ENCODE results near the gene ARRB1. TPM values are rescaled to one million over a fixed set of nuclear protein-coding genes. Genes with fewer than 3 reads are reported as not detected.
"Not testable (repeated sequence)": the region's sequence is repeated elsewhere in the genome, so short reads cannot be mapped to it uniquely, and the experiment has no call there.

The ARRB1 gene
- total RNA-seq, 1 donor from 2014 or later, result 16.6 TPM

DNA sequence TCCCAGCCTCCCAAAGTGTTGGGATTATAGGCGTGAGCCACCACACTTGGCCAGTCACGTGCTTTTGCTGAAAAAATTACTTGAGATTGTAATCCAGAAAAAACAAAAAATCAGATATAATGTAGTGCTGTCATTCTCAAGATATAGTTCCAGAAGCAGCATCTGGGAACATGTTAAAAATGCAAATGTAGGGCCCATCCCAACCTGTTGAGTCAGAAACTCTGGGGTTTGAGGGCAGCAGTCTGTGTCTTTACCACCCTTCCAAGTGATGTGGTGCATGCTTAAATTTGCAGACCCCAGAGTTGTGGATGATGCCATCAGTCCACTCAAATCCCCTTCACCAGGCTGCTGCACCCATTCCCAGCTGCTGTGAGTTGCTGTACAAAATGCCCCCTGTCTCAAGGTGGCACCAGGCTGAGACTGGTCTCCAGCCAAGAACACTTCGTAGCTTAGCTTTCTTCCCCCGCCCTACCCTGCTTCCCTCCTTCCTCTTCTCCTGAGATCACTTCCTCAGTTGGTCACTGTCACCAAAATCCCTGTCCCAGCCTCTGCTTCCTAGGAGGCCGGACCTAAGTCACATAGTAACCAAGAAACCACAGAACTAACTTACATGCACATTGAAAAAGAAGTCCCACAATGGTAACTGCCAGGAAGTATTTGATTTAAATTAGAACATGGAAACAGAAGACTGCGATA lies 18.2 kb upstream of the ARRB1 start:
- Mint-ChIP-seq H3K36me3 (ENCODE audit: low read depth) (peaks cover 2% of the 10 kb centered on the region), H3K4me3 (ENCODE audit: unreplicated experiment) (no peak overlapping the region), H3K27ac (ENCODE audit: unreplicated experiment) (no peak overlapping the region), H3K4me1 (ENCODE audit: low read depth) (peaks cover 10% of the 10 kb centered on the region), H3K9me3 (ENCODE audit: low read depth) (peaks cover 2% of the 10 kb centered on the region), H3K27me3 (ENCODE audit: low read depth) (no peaks in the 10 kb centered on the region)
- TF ChIP-seq, protein P1, sequence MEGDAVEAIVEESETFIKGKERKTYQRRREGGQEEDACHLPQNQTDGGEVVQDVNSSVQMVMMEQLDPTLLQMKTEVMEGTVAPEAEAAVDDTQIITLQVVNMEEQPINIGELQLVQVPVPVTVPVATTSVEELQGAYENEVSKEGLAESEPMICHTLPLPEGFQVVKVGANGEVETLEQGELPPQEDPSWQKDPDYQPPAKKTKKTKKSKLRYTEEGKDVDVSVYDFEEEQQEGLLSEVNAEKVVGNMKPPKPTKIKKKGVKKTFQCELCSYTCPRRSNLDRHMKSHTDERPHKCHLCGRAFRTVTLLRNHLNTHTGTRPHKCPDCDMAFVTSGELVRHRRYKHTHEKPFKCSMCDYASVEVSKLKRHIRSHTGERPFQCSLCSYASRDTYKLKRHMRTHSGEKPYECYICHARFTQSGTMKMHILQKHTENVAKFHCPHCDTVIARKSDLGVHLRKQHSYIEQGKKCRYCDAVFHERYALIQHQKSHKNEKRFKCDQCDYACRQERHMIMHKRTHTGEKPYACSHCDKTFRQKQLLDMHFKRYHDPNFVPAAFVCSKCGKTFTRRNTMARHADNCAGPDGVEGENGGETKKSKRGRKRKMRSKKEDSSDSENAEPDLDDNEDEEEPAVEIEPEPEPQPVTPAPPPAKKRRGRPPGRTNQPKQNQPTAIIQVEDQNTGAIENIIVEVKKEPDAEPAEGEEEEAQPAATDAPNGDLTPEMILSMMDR (IDR thresholded peaks at IDR 0.05), result no peak
- no peak for DNase-seq (ENCODE audit: low spot score)

DNA sequence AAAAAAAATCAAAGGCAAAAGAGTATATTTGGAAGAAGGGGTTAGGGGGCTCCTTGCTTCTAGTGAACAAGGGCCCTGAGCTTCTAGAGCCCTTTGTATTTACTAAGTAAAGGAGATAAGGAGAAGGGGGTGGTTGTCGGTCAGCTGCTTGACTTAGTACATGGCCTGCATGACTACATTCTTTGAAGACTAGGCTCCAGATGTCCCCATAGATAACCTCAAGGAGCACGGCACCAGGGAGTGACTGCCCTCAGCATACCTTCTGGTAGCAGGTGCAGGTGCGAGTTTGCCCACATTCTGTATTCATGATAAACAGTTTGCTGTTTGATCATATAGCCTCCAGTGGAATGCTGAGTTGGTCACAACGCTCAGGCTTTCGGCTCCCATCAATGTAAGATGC lies 15.4 kb upstream of the ARRB1 start:
- H3K36me3 Mint-ChIP-seq (ENCODE audit: low read depth); H3K4me3 Mint-ChIP-seq (ENCODE audit: unreplicated experiment); DNase-seq (ENCODE audit: low spot score); H3K27ac Mint-ChIP-seq (ENCODE audit: unreplicated experiment); H3K9me3 Mint-ChIP-seq (ENCODE audit: low read depth); H3K4me1 Mint-ChIP-seq (ENCODE audit: low read depth); H3K27me3 Mint-ChIP-seq (ENCODE audit: low read depth): not testable (repeated sequence)

DNA sequence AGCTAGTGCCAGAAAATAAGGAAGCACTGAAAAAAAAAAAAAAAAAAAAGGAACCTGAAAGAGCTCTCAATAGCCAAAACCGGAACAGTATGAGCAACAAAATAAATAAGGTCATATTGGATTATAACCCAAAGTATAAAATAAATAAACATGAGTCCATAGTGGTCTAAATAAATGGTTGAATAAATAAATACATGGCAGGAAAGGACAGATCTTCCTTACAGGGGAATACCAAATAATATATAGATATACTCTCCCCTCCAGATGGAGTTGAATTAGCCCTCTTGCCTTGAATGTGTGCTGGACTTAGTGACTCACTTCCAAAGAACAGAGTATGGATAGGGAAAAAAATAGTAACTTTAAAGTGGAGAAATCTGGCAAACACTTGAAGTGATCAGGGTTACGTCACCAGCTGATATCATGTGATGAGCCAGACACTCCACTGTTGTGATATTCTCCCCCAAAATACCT lies 14.3 kb upstream of the ARRB1 start:
- peak overlapping the region; percentile 9 for H3K27ac Mint-ChIP-seq (ENCODE audit: unreplicated experiment)
- no peak overlapping the region for H3K4me3 Mint-ChIP-seq (ENCODE audit: unreplicated experiment)
- no peaks in the 10 kb centered on the region for H3K27me3 Mint-ChIP-seq (ENCODE audit: low read depth)
- TF ChIP-seq, protein P1 (IDR thresholded peaks at IDR 0.05), result no peak
- H3K9me3 Mint-ChIP-seq (ENCODE audit: low read depth), result peaks cover 2% of the 10 kb centered on the region
- DNase-seq (ENCODE audit: low spot score), result no peak
- H3K4me1 Mint-ChIP-seq (ENCODE audit: low read depth), result peaks cover 3% of the 10 kb centered on the region
- peaks cover 2% of the 10 kb centered on the region for H3K36me3 Mint-ChIP-seq (ENCODE audit: low read depth)

DNA sequence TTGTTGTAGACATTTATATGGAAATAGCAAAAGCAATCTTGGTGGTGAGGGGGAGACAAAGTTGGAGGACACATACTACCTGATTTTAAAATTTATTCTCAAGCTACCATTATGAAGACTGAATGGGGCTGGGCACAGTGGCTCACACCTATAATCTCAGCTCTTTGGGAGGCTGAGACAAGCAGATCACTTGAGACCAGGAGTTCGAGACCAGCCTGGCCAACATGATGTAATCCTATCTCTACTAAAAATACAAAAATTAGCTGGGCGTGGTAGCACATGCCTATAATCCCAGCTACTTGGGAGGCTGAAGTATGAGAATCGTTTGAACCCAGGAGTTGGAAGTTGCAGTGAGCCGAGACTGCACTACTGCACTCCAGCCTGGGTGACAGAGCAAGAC lies 10.8 kb upstream of the ARRB1 start:
- H3K4me3 Mint-ChIP-seq (ENCODE audit: unreplicated experiment); DNase-seq (ENCODE audit: low spot score); H3K27ac Mint-ChIP-seq (ENCODE audit: unreplicated experiment); H3K27me3 Mint-ChIP-seq (ENCODE audit: low read depth); H3K36me3 Mint-ChIP-seq (ENCODE audit: low read depth); H3K9me3 Mint-ChIP-seq (ENCODE audit: low read depth); H3K4me1 Mint-ChIP-seq (ENCODE audit: low read depth): not testable (repeated sequence)

DNA sequence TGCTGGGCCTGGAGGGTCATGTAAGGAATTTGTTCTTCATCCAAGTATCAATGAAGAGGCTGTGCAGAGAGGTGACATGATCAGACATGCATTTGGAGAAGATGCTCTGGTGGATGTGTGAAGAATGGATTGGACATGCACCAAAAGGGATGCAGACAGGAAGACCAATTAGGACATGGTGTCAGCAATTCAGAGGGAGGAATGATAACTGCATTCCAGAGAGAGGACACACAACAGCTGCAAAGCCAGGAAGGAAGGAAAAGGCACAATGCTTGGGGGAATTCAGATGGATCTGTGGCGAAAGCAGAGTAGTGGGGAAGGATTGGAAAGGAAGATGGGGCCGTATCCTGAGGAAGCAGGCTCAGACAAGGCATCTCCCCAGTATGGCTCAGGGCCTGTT lies 5.2 kb upstream of the ARRB1 start:
- Mint-ChIP-seq H3K4me1 (ENCODE audit: low read depth) (peaks cover 8% of the 10 kb centered on the region), H3K27ac (ENCODE audit: unreplicated experiment) (no peak overlapping the region), H3K4me3 (ENCODE audit: unreplicated experiment) (no peak overlapping the region), H3K36me3 (ENCODE audit: low read depth) (no peaks in the 10 kb centered on the region), H3K27me3 (ENCODE audit: low read depth) (no peaks in the 10 kb centered on the region), H3K9me3 (ENCODE audit: low read depth) (no peaks in the 10 kb centered on the region)
- TF ChIP-seq, protein P1 (IDR thresholded peaks at IDR 0.05), result no peak
- no peak for DNase-seq (ENCODE audit: low spot score)

DNA sequence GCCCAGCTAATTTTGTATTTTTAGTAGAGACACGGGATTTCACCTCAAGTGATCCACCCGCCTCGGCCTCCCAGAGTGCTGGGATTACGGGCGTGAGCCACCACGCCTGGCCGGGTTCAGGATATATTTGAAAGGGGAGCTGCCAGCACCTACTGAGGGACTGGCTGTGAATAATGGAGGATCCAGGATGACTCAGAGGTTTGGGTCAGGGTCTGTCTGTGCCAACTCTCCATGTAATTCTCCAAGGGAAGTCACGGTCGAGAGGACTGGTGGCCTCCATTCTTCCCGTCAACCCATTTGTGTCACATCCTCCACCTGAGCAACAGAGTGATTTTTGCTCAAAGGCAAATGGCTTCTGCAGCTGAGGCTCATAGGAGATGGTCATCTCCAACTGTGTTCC lies 3.6 kb upstream of the ARRB1 start:
- Mint-ChIP-seq H3K27me3 (ENCODE audit: low read depth) (no peaks in the 10 kb centered on the region), H3K27ac (ENCODE audit: unreplicated experiment) (no peak overlapping the region), H3K9me3 (ENCODE audit: low read depth) (no peaks in the 10 kb centered on the region), H3K36me3 (ENCODE audit: low read depth) (no peaks in the 10 kb centered on the region), H3K4me3 (ENCODE audit: unreplicated experiment) (no peak overlapping the region), H3K4me1 (ENCODE audit: low read depth) (peaks cover 20% of the 10 kb centered on the region)
- TF ChIP-seq, protein P1 (IDR thresholded peaks at IDR 0.05), result no peak
- no peak for DNase-seq (ENCODE audit: low spot score)
